GM18868 (cell line): ENCODE data around the gene THSD7A.

Experiments
- ATAC-seq: cut with Tn5 transposase; IDR thresholded peaks from one replicate; pipeline ENCODE4 v1.9.1; 2021; ENCODE audit warnings: mild to moderate bottlenecking, moderate library complexity; ENCODE audit not compliant: unreplicated experiment

THSD7A gene

GRCh38 chr7:11831736-11832495 lies at the start of gene THSD7A:
TSS of gene THSD7A (minus strand) at chr7:11832198. CDS start at chr7:11831946, 252 bp downstream.
- peak; percentile 75 for ATAC-seq

GRCh38 chr7:11881680-11882079 lies 49.7 kb upstream of the THSD7A start:
- no peak for ATAC-seq

- ATAC-seq = no peak
These were observed 43.6 kb upstream of the THSD7A start for GRCh38 chr7:11875635-11876034.

- ATAC-seq = no peak
These were observed 33.7 kb upstream of the THSD7A start for GRCh38 chr7:11865671-11866070.

GRCh38 chr7:11858622-11859302 lies 26.8 kb upstream of the THSD7A start:
- ATAC-seq = no peak

GRCh38 chr7:11858026-11858425 lies 26.0 kb upstream of the THSD7A start:
- no peak for ATAC-seq

GRCh38 chr7:11848251-11848650 lies 16.3 kb upstream of the THSD7A start:
- no peak for ATAC-seq

GRCh38 chr7:11847336-11847735 lies 15.3 kb upstream of the THSD7A start:
- no peak for ATAC-seq

GRCh38 chr7:11846361-11846955 lies 14.5 kb upstream of the THSD7A start:
- no peak for ATAC-seq

- peak; percentile 59 for ATAC-seq
These were observed 11.2 kb upstream of the THSD7A start for GRCh38 chr7:11843113-11843765.

- no peak for ATAC-seq
These were observed 9.7 kb upstream of the THSD7A start for GRCh38 chr7:11841657-11842056.

GRCh38 chr7:11835260-11835659 lies 3.3 kb upstream of the THSD7A start:
- no peak for ATAC-seq

GRCh38 chr7:11833431-11833830 lies 1.4 kb upstream of the THSD7A start:
- no peak for ATAC-seq

- no peak for ATAC-seq
These were observed 752 bp downstream of the THSD7A start for GRCh38 chr7:11831156-11831735.

GRCh38 chr7:11830582-11831155 lies 1.3 kb downstream of the THSD7A start:
- no peak for ATAC-seq

GRCh38 chr7:11829954-11830353 lies 2.0 kb downstream of the THSD7A start:
- no peak for ATAC-seq

GRCh38 chr7:11819947-11820346 lies 12.1 kb downstream of the THSD7A start:
- ATAC-seq = no peak

- ATAC-seq = no peak
These were observed 12.7 kb downstream of the THSD7A start for GRCh38 chr7:11819271-11819670.

- no peak for ATAC-seq
These were observed 13.7 kb downstream of the THSD7A start for GRCh38 chr7:11818281-11818680.

- no peak for ATAC-seq
These were observed 14.8 kb downstream of the THSD7A start for GRCh38 chr7:11817111-11817740.
